Fibroblast of skin of left quadriceps (primary cell): ENCODE measurements around the gene IFNA7.
"Not testable (repeated sequence)": the region's sequence is repeated elsewhere in the genome, so short reads cannot be mapped to it uniquely, and the experiment has no call there.

ENCODE experiments used
- DNase-seq, 2 experiments: peaks; one replicate each; pipeline ENCODE4 v3.0.0-alpha.2; 2013; ENCODE audit warnings: low read depth in 2 of 2

The IFNA7 gene

GRCh38 chr9:21182810-21183736 lies 18.9 kb downstream of the IFNA7 start:
- not testable (repeated sequence) for DNase-seq

- no peak for DNase-seq
These were observed 27.3 kb downstream of the IFNA7 start for GRCh38 chr9:21174671-21175070.

GRCh38 chr9:21172156-21172555 lies 29.8 kb downstream of the IFNA7 start:
- no peak for DNase-seq

GRCh38 chr9:21171351-21171750 lies 30.7 kb downstream of the IFNA7 start:
- DNase-seq: no peak

GRCh38 chr9:21166560-21166959 lies 35.4 kb downstream of the IFNA7 start, which contains the start of gene IFNA21:
TSS of gene IFNA21 (minus strand) at chr9:21166660. CDS start at chr9:21166612, 48 bp downstream.
- not testable (repeated sequence) for DNase-seq

GRCh38 chr9:21165516-21165915 lies 36.5 kb downstream of the IFNA7 start:
- no peak for DNase-seq

- no peak for DNase-seq
These were observed 41.8 kb downstream of the IFNA7 start for GRCh38 chr9:21160178-21160577.

- DNase-seq: no peak
These were observed 46.5 kb downstream of the IFNA7 start for GRCh38 chr9:21155501-21155900.

- DNase-seq: no peak
These were observed 47.9 kb downstream of the IFNA7 start for GRCh38 chr9:21154018-21154608.

- DNase-seq: no peak
These were observed 48.5 kb downstream of the IFNA7 start for GRCh38 chr9:21153336-21154017.
